Hair follicle dermal papilla cell (primary cell): ENCODE results near the gene MRPL38. TPM values are rescaled to one million over a fixed set of nuclear protein-coding genes. Genes with fewer than 3 reads are reported as not detected.

ENCODE experiments used
- total RNA-seq: library from RNA; depleted of rRNA; stranded (reverse); fragments of >200 nt; gene quantifications from 2 replicates; pipeline ENCODE4 v1.2.3, GENCODE V29; 2012

MRPL38 gene
- 28.7 and 30.1 TPM in 2 replicates for total RNA-seq

DNA sequence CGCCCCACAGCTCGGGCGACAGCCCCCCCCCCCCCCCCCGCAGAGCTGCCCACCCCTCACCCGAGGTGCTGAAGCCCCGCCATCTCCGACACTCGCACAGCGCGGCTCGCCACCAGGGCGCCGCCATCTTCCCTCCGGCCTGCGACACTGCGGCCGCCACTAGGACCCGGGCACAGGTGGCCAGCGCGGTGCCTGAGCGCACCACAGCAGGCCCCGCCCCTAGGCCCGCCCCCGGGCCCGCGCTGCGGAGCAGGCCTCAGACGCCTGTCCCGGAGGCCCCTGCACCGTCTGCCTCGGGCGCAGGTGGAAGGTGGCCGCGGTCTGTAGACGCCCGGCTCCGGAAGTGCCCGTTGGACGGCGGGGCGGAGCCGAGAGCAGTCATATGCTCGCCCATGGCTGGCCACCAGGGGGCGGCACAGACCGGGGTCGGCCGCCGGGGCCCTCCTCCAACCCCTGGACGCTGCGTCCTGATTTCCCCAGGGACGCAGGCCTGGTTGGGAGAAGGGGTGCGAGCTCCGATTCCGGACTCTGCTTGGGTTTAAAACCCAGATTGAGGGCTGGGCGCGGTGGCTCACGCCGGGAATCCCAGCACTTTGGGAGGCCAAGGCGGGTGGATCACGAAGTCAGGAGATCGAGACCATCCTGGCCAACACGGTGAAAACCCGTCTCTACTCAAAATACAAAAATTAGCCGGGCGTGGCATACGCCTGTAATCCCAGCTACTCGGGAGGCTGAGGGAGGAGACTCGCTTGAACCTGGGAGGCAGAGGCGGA, at the start of gene MRPL38:
MRPL38 (minus strand) TSS at position 136 of the 773 bp plus-strand sequence; CDS start at position 127, 9 bp downstream.

GRCh38 chr17:75940727-75941441, 36.2 kb upstream of the MRPL38 start, which contains the start of gene FBF1:
FBF1 (minus strand) TSS chr17:75941042; CDS start chr17:75938149, 2,893 bp downstream.

GRCh38 chr17:75896415-75897159, 8.1 kb downstream of the MRPL38 start, which contains the start of gene TRIM65:
TRIM65 (minus strand) TSS chr17:75896951; CDS start chr17:75896937, 14 bp downstream.

DNA sequence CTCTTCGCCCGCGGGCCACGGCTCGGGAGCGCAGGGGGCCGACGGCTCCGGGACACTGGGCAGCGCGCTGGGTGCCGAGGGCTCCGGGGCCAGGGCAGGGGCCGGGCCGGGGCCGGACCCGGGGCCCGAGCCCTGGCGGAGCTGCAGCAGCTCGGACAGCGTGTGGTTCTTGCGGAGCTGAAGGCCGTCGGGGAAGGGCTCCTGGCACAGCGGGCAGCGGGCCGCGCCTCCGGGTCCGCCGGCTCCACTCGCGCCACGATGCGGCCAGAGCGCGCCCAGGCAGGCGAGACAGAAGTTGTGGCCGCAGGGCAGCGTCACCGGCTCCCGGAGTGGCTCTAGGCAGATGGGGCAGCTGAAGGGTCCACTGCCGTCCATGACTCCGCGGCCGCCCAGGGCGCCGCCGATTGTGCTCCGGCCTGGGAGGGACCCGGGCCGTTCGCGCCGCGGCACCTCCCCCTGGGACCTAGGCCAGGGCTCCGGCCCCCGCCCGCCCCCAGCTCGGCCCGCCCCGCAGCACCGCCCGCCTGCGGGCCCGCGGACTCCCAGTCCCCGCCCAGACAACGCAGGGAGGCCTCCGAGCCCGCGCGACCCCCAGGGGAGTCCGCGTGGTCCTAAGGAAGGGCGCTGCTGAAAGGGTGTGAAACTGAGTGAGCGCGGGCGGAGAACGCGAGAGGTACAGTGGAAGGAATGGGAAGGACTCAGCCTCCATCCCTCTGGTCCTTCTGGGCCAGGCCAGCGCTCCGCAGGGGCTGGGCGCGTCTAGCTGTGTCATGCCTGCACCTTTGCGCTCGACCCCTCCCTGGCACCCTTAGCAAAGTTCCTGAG, 26.3 kb downstream of the MRPL38 start, which contains the start of gene TRIM47:
TRIM47 (minus strand) TSS at position 408 of the 825 bp plus-strand sequence; CDS start at position 375, 33 bp downstream.

DNA sequence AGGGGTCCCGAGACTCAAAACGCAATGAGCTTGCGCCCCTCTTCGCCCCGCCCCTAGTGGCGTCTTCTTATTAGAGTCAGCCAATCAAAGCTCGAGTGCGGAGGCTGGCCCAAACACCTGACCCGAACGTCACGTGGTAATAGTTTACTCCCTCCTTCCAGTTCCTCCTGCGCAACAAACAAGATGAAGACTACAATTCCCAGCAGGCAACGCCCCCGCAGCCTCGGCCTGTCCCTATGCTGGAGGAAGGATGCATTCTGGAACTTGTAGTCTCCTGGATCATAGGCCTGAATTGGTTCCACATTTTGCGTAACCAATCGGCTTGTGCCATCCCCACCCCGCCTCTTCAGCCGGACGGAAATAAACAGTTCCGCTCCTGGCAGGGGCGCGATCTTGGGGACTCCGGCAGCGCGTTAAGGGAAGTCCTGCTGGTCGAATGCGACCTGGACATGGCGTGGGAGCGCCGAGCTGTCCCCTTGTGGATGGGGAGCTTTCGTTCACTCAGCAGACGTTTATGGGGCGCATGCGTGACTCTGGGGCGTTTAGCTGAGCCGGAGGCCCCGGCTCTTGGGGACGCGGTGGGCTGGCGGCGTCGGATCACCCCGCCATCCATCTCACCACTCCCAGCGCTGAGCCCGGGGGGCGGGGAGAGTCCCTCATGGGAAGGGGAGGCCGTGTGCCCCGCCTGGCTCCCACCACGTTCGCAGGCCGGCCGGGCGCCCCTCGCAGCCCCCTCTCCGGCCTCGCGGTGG, 49.2 kb downstream of the MRPL38 start, which contains the start of gene WBP2:
WBP2 (minus strand) TSS at position 26 of the 752 bp plus-strand sequence. CDS start 38 bp downstream, outside the sequence.

Other genes starting within 250 kb of the MRPL38 start
- gene RECQL5, start 237.7 kb downstream of the MRPL38 start, total RNA-seq = 16.5 and 19.5 TPM in 2 replicates
- 63.4 and 70.8 TPM in 2 replicates for gene SAP30BP, start 237.5 kb downstream of the MRPL38 start, total RNA-seq
- 9.6 and 39.8 TPM in 2 replicates for gene ITGB4, start 183.4 kb downstream of the MRPL38 start, total RNA-seq
- 50.0 and 56.8 TPM in 2 replicates for gene GALK1, start 139.7 kb downstream of the MRPL38 start, total RNA-seq
- gene UNK, start 120.1 kb downstream of the MRPL38 start, total RNA-seq = 26.0 and 28.1 TPM in 2 replicates
- 0.97 and 1.2 TPM in 2 replicates for gene UNC13D, start 60.5 kb downstream of the MRPL38 start, total RNA-seq
- gene WBP2, start 49.5 kb downstream of the MRPL38 start, total RNA-seq = 26.8 and 28.2 TPM in 2 replicates
- 35.9 and 40.7 TPM in 2 replicates for gene TRIM47, start 26.3 kb downstream of the MRPL38 start, total RNA-seq
- 33.2 and 39.1 TPM in 2 replicates for gene TRIM65, start 7.9 kb downstream of the MRPL38 start, total RNA-seq
- 7.8 and 10.7 TPM in 2 replicates for gene FBF1, start 36.2 kb upstream of the MRPL38 start, total RNA-seq
- 67.9 and 72.0 TPM in 2 replicates for gene ACOX1, start 74.3 kb upstream of the MRPL38 start, total RNA-seq
- 22.9 and 27.3 TPM in 2 replicates for gene TEN1, start 74.4 kb upstream of the MRPL38 start, total RNA-seq
- gene CDK3, start 96.0 kb upstream of the MRPL38 start, total RNA-seq = 0.97 and 1.7 TPM in 2 replicates
- under 0.01 TPM in 1 of 2 replicates, not detected in the other for gene EVPL, start 122.4 kb upstream of the MRPL38 start, total RNA-seq
- 29.2 and 31.0 TPM in 2 replicates for gene SRP68, start 167.6 kb upstream of the MRPL38 start, total RNA-seq
- gene GALR2, start 169.9 kb upstream of the MRPL38 start, total RNA-seq = not detected in 2 replicates
- not detected in 2 replicates for gene ZACN, start 174.3 kb upstream of the MRPL38 start, total RNA-seq
- 127 and 129 TPM in 2 replicates for gene EXOC7, start 198.9 kb upstream of the MRPL38 start, total RNA-seq
- gene FOXJ1, start 236.4 kb upstream of the MRPL38 start, total RNA-seq = not detected in 2 replicates